HG02884 (cell line): ENCODE results near the gene CASK.

ENCODE experiments used
- ATAC-seq: cut with Tn5 transposase; IDR thresholded peaks from one replicate; pipeline ENCODE4 v1.9.1; 2021; ENCODE audit warnings: mild to moderate bottlenecking, moderate library complexity; ENCODE audit not compliant: unreplicated experiment

Gene CASK

GRCh38 chrX:41923211-41923977, at the start of gene CASK:
TSS of gene CASK (minus strand) at chrX:41923554. CDS start at chrX:41922988, 566 bp downstream.
- ATAC-seq = peak; percentile 66

- no peak for ATAC-seq
Measured at GRCh38 chrX:41971346-41971745, 48.0 kb upstream of the CASK start.

GRCh38 chrX:41970419-41970818, 47.1 kb upstream of the CASK start:
- ATAC-seq = no peak

- ATAC-seq = no peak
Measured at GRCh38 chrX:41963348-41963747, 40.0 kb upstream of the CASK start.

GRCh38 chrX:41960142-41960541, 36.8 kb upstream of the CASK start:
- no peak for ATAC-seq

- ATAC-seq = no peak
Measured at GRCh38 chrX:41958861-41959260, 35.5 kb upstream of the CASK start.

- ATAC-seq = no peak
Measured at GRCh38 chrX:41956027-41956426, 32.7 kb upstream of the CASK start.

GRCh38 chrX:41952102-41952501, 28.7 kb upstream of the CASK start:
- ATAC-seq = no peak

GRCh38 chrX:41946989-41947612, 23.7 kb upstream of the CASK start:
- ATAC-seq = no peak

GRCh38 chrX:41946235-41946634, 22.9 kb upstream of the CASK start:
- ATAC-seq = no peak

GRCh38 chrX:41935832-41936231, 12.5 kb upstream of the CASK start:
- no peak for ATAC-seq

GRCh38 chrX:41933546-41933945, 10.2 kb upstream of the CASK start:
- ATAC-seq = no peak

- no peak for ATAC-seq
Measured at GRCh38 chrX:41932885-41933284, 9.5 kb upstream of the CASK start.

GRCh38 chrX:41931591-41931990, 8.2 kb upstream of the CASK start:
- ATAC-seq = no peak

GRCh38 chrX:41923978-41924683, 777 bp upstream of the CASK start:
- ATAC-seq = no peak

- peak; percentile 11 for ATAC-seq
Measured at GRCh38 chrX:41922431-41923151, 763 bp downstream of the CASK start.

GRCh38 chrX:41921492-41922430, 1.6 kb downstream of the CASK start:
- ATAC-seq = no peak

GRCh38 chrX:41919870-41920269, 3.5 kb downstream of the CASK start:
- no peak for ATAC-seq

- no peak for ATAC-seq
Measured at GRCh38 chrX:41917517-41917916, 5.8 kb downstream of the CASK start.

- ATAC-seq = no peak
Measured at GRCh38 chrX:41913476-41913875, 9.9 kb downstream of the CASK start.
